Measurements from ENCODE around the gene SLC38A8. TPM values are rescaled to one million over a fixed set of nuclear protein-coding genes. Genes with fewer than 3 reads are reported as not detected.

The SLC38A8 gene
- polyA plus RNA-seq, 1 donor from 2014 or later: not detected

- Histone ChIP-seq H3K9ac (ENCODE audit: low read length) (no peak overlapping the region), H3K27me3 (ENCODE audit: insufficient read depth, low read depth, low read length) (no peaks in the 10 kb centered on the region), H3K9me2 (ENCODE audit: insufficient read depth, low read length) (no peaks in the 10 kb centered on the region), H3K4me2 (ENCODE audit: low read length) (no peak overlapping the region), H3K4me3 (ENCODE audit: low read length) (no peak overlapping the region), H3K27ac (ENCODE audit: low read length) (no peak overlapping the region), H3K79me2 (replicated peaks; ENCODE audit: insufficient read depth, low read length) (no peaks in the 10 kb centered on the region), H2AFZ (ENCODE audit: low read depth, low read length) (no peak overlapping the region), H3F3A (ENCODE audit: insufficient read depth, low read length, poor library complexity, severe bottlenecking) (no peaks in the 10 kb centered on the region), H4K20me1 (ENCODE audit: insufficient read depth) (no peaks in the 10 kb centered on the region), H3K36me3 (ENCODE audit: insufficient read depth, low read length) (peaks cover 14% of the 10 kb centered on the region), H3K9me3 (ENCODE audit: low read length) (no peaks in the 10 kb centered on the region)
- TF ChIP-seq EP300 (conservative IDR thresholded peaks at IDR 0.05; ENCODE audit: poor library complexity, severe bottlenecking) (no peak), SMC3 (conservative IDR thresholded peaks at IDR 0.05; ENCODE audit: poor library complexity) (no peak), EZH2 (IDR thresholded peaks at IDR 0.05; ENCODE audit: borderline replicate concordance, insufficient read depth, low read length, poor library complexity, severe bottlenecking) (no peak), RAD21 (conservative IDR thresholded peaks at IDR 0.05) (no peak)
Observed at GRCh38 chr16:84053237-84053636, 10.6 kb upstream of the SLC38A8 start.

- Histone ChIP-seq H3K9me3 (ENCODE audit: low read length) (no peaks in the 10 kb centered on the region), H3K36me3 (ENCODE audit: insufficient read depth, low read length) (peaks cover 11% of the 10 kb centered on the region), H3K27ac (ENCODE audit: low read length) (no peak overlapping the region), H3K9me2 (ENCODE audit: insufficient read depth, low read length) (no peaks in the 10 kb centered on the region), H3K4me3 (ENCODE audit: low read length) (no peak overlapping the region), H3K4me2 (ENCODE audit: low read length) (no peak overlapping the region), H3K27me3 (ENCODE audit: insufficient read depth, low read depth, low read length) (no peaks in the 10 kb centered on the region), H4K20me1 (ENCODE audit: insufficient read depth) (no peaks in the 10 kb centered on the region), H3F3A (ENCODE audit: insufficient read depth, low read length, poor library complexity, severe bottlenecking) (no peaks in the 10 kb centered on the region), H2AFZ (ENCODE audit: low read depth, low read length) (no peak overlapping the region), H3K79me2 (replicated peaks; ENCODE audit: insufficient read depth, low read length) (no peaks in the 10 kb centered on the region), H3K9ac (ENCODE audit: low read length) (no peak overlapping the region)
- no peak for TF ChIP-seq EZH2 (IDR thresholded peaks at IDR 0.05; ENCODE audit: borderline replicate concordance, insufficient read depth, low read length, poor library complexity, severe bottlenecking)
- TF ChIP-seq EP300 (conservative IDR thresholded peaks at IDR 0.05; ENCODE audit: poor library complexity, severe bottlenecking): no peak
- no peak for TF ChIP-seq REST (IDR thresholded peaks at IDR 0.05; ENCODE audit: borderline replicate concordance)
- no peak for TF ChIP-seq CTCF (IDR thresholded peaks at IDR 0.05; ENCODE audit: poor library complexity, severe bottlenecking)
- TF ChIP-seq POLR2AphosphoS5 (IDR thresholded peaks at IDR 0.05): no peak
- no peak for TF ChIP-seq SMC3 (conservative IDR thresholded peaks at IDR 0.05; ENCODE audit: poor library complexity)
Observed at GRCh38 chr16:84052071-84052622, 9.6 kb upstream of the SLC38A8 start.

- H3K9me2 ChIP-seq (ENCODE audit: insufficient read depth, low read length): no peaks in the 10 kb centered on the region
- no peaks in the 10 kb centered on the region for H3K9me3 ChIP-seq (ENCODE audit: low read length)
- no peaks in the 10 kb centered on the region for H4K20me1 ChIP-seq (ENCODE audit: insufficient read depth)
- H3K36me3 ChIP-seq (ENCODE audit: insufficient read depth, low read length): peaks cover 7% of the 10 kb centered on the region
- H3K27ac ChIP-seq (ENCODE audit: low read length): no peak overlapping the region
- no peak overlapping the region for H2AFZ ChIP-seq (ENCODE audit: low read depth, low read length)
- no peaks in the 10 kb centered on the region for H3F3A ChIP-seq (ENCODE audit: insufficient read depth, low read length, poor library complexity, severe bottlenecking)
- H3K4me3 ChIP-seq (ENCODE audit: low read length): no peak overlapping the region
- H3K9ac ChIP-seq (ENCODE audit: low read length): no peak overlapping the region
- no peaks in the 10 kb centered on the region for H3K79me2 ChIP-seq (replicated peaks; ENCODE audit: insufficient read depth, low read length)
- no peaks in the 10 kb centered on the region for H3K27me3 ChIP-seq (ENCODE audit: insufficient read depth, low read depth, low read length)
- no peak for TF ChIP-seq EP300 (conservative IDR thresholded peaks at IDR 0.05; ENCODE audit: poor library complexity, severe bottlenecking)
- TF ChIP-seq CTCF (IDR thresholded peaks at IDR 0.05; ENCODE audit: poor library complexity, severe bottlenecking): no peak
- no peak overlapping the region for H3K4me2 ChIP-seq (ENCODE audit: low read length)
Observed at GRCh38 chr16:84050316-84050715, 7.7 kb upstream of the SLC38A8 start.
